PC-9 (cell line): ENCODE measurements around the gene PLOD2.

Experiments used
- CTCF ChIP-seq: fragments of 200-600 bp; sonication (generic); conservative IDR thresholded peaks from 2 replicates; pipeline ENCODE4 v1.6.1; 2017; ENCODE audit warnings: mixed run types, antibody characterized with exemption, mild to moderate bottlenecking, moderate library complexity
- EZH2 ChIP-seq: fragments of 200-600 bp; sonication (generic); IDR thresholded peaks from 2 replicates; pipeline ENCODE4 v1.8.0; 2017; ENCODE audit warnings: antibody characterized with exemption, low read depth

- no peak for TF ChIP-seq CTCF
- TF ChIP-seq EZH2 = no peak
These were observed 70.5 kb downstream of the PLOD2 start for GRCh38 chr3:146090521-146090920.
